OCI-LY1 (cell line): ENCODE results near the gene FCRLA.
A peak's percentile ranks its signal among the peaks of the same experiment; 100 is the strongest.

Source experiments
- EZH2 ChIP-seq: fragments of 200-600 bp; sonication (generic), shearing (Covaris generic); IDR thresholded peaks from 2 replicates; pipeline ENCODE4 v1.8.0; 2017; ENCODE audit warnings: borderline replicate concordance, mixed run types, mild to moderate bottlenecking, antibody characterized with exemption, low read length, moderate library complexity, mixed read lengths
- TF ChIP-seq, protein P1 (sequence below): fragments of 200-600 bp; sonication (generic), shearing (Covaris generic); IDR thresholded peaks from 2 replicates; pipeline ENCODE4 v1.5.1; 2017; ENCODE audit warnings: mild to moderate bottlenecking, antibody characterized with exemption, low read length, moderate library complexity, mixed read lengths

DNA sequence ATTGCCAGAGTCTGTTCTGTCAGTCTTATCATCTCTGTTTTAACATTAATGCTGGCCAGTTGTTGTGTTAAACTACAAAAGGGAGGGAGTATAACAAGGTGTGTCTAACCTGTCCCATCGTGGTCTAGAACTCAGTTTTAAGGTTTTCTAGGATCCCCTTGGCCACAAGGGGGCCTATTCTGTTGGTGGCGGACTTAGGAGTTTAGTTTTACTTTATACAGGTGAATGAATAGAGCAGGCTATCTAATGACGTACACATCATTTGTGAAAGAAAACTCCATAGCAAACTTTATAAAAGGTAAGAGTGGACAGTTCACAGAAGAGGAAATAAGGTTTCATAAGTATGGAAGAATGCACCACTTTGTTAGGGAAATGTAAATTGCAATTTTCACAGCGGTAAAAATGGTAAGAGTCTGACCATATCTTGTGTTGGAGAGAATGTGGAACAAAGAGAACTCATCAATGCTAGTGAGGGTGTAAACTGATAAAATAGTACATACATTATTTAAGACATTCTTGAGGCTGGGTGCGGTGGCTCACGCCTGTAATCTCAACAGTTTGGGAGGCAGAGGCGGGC is 56.6 kb downstream of the FCRLA start:
- TF ChIP-seq, protein P1, sequence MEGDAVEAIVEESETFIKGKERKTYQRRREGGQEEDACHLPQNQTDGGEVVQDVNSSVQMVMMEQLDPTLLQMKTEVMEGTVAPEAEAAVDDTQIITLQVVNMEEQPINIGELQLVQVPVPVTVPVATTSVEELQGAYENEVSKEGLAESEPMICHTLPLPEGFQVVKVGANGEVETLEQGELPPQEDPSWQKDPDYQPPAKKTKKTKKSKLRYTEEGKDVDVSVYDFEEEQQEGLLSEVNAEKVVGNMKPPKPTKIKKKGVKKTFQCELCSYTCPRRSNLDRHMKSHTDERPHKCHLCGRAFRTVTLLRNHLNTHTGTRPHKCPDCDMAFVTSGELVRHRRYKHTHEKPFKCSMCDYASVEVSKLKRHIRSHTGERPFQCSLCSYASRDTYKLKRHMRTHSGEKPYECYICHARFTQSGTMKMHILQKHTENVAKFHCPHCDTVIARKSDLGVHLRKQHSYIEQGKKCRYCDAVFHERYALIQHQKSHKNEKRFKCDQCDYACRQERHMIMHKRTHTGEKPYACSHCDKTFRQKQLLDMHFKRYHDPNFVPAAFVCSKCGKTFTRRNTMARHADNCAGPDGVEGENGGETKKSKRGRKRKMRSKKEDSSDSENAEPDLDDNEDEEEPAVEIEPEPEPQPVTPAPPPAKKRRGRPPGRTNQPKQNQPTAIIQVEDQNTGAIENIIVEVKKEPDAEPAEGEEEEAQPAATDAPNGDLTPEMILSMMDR: peak; percentile 91
- no peak for TF ChIP-seq EZH2
